IPS-NIHi7 (cell line): Measurements from ENCODE around the gene USP47.

Source experiments
- DNase-seq: peaks from one replicate; pipeline ENCODE4 v3.0.0; 2012; ENCODE audit warnings: mixed read lengths; ENCODE audit errors: extremely low spot score

The USP47 gene

GRCh38 chr11:11841723-11842420 lies at the start of gene USP47:
Gene USP47, plus strand, starts transcription at chr11:11841972. Its CDS starts 214 bp downstream, at chr11:11842186.
- peak; percentile 86 for DNase-seq

GRCh38 chr11:11793073-11793472 lies 48.7 kb upstream of the USP47 start:
- no peak for DNase-seq

- peak; percentile 80 for DNase-seq
These were observed 43.0 kb upstream of the USP47 start for GRCh38 chr11:11798586-11799438.

- no peak for DNase-seq
These were observed 36.5 kb upstream of the USP47 start for GRCh38 chr11:11805228-11805627.

- DNase-seq: no peak
These were observed 35.7 kb upstream of the USP47 start for GRCh38 chr11:11806074-11806473.

GRCh38 chr11:11806586-11806985 lies 35.2 kb upstream of the USP47 start:
- no peak for DNase-seq

GRCh38 chr11:11807811-11808782 lies 33.7 kb upstream of the USP47 start:
- DNase-seq: no peak

- DNase-seq: no peak
These were observed 32.7 kb upstream of the USP47 start for GRCh38 chr11:11808992-11809615.

- DNase-seq: peak; percentile 74
These were observed 30.7 kb upstream of the USP47 start for GRCh38 chr11:11810764-11811726.

- DNase-seq: no peak
These were observed 28.3 kb upstream of the USP47 start for GRCh38 chr11:11813288-11813962.

- DNase-seq: no peak
These were observed 26.9 kb upstream of the USP47 start for GRCh38 chr11:11814614-11815452.

GRCh38 chr11:11816511-11817314 lies 25.1 kb upstream of the USP47 start:
- DNase-seq: no peak

GRCh38 chr11:11817957-11818356 lies 23.8 kb upstream of the USP47 start:
- DNase-seq: no peak

GRCh38 chr11:11818529-11819121 lies 23.1 kb upstream of the USP47 start:
- DNase-seq: no peak

GRCh38 chr11:11821899-11822298 lies 19.9 kb upstream of the USP47 start:
- DNase-seq: no peak

- DNase-seq: no peak
These were observed 18.8 kb upstream of the USP47 start for GRCh38 chr11:11822946-11823345.

GRCh38 chr11:11826260-11826659 lies 15.5 kb upstream of the USP47 start:
- DNase-seq: no peak
